OCI-LY7 (cell line): Measurements from ENCODE around the gene RNF11. TPM values are rescaled to one million over a fixed set of nuclear protein-coding genes. Genes with fewer than 3 reads are reported as not detected.

Experiments used
- BruUV-seq: library from RNA; stranded (reverse); fragments of 400-500 nt; replicated peaks from 2 replicates; lab custom pipeline; 2021; lab: Mats Ljungman, UMichigan
- CTCF ChIA-PET: fragments of 300-600 bp; sonication (Branson Sonifier 250); formaldehyde crosslinking; loops from one replicate; lab custom pipeline; 2022; ENCODE audit warnings: antibody characterized with exemption; ENCODE audit not compliant: unreplicated experiment; lab: Charles Lee
- POLR2A ChIA-PET: fragments of 300-600 bp; sonication (Branson Sonifier 250); formaldehyde crosslinking; loops from one replicate; lab custom pipeline; 2022; ENCODE audit warnings: antibody characterized with exemption; lab: Charles Lee
- DNase-seq: peaks from one replicate; pipeline ENCODE4 v3.0.0-alpha.2; 2015; ENCODE audit warnings: low spot score
- H2AFZ ChIP-seq: fragments of 200-600 bp; sonication (generic), shearing (Covaris generic); 2 replicates; pipeline ENCODE4 v1.6.1; 2014; ENCODE audit warnings: mild to moderate bottlenecking, antibody characterized with exemption, low read length, moderate library complexity
- H3K27ac ChIP-seq: fragments of 200-600 bp; sonication (generic); 2 replicates; pipeline ENCODE4 v1.5.1; 2014; ENCODE audit warnings: mixed run types, low read depth, mild to moderate bottlenecking, moderate library complexity, low read length, inconsistent platforms; ENCODE audit not compliant: poor library complexity, severe bottlenecking
- H3K36me3 ChIP-seq: fragments of 200-600 bp; sonication (generic); 2 replicates; pipeline ENCODE4 v1.6.1; 2014; ENCODE audit warnings: mild to moderate bottlenecking, antibody characterized with exemption, low read length, moderate library complexity, mixed read lengths; ENCODE audit not compliant: insufficient read depth
- H3K4me1 ChIP-seq: fragments of 200-600 bp; sonication (generic); 2 replicates; pipeline ENCODE4 v1.5.1; 2014; ENCODE audit warnings: mild to moderate bottlenecking, low read length; ENCODE audit not compliant: insufficient read depth, poor library complexity, severe bottlenecking
- H3K4me2 ChIP-seq: fragments of 200-600 bp; sonication (generic); 2 replicates; pipeline ENCODE4 v1.6.1; 2014; ENCODE audit warnings: mild to moderate bottlenecking, low read length
- H3K4me3 ChIP-seq: fragments of 200-600 bp; sonication (generic); 2 replicates; pipeline ENCODE4 v1.5.1; 2014; ENCODE audit warnings: mild to moderate bottlenecking, low read depth, low read length; ENCODE audit not compliant: poor library complexity, severe bottlenecking
- H3K79me2 ChIP-seq: fragments of 200-600 bp; sonication (generic); 2 replicates; pipeline ENCODE4 v1.6.1; 2016; ENCODE audit warnings: low read depth, mild to moderate bottlenecking, low read length, moderate library complexity, mixed read lengths; ENCODE audit not compliant: insufficient read depth
- H3K9me2 ChIP-seq: fragments of 200-600 bp; sonication (generic); 2 replicates; pipeline ENCODE4 v1.6.1; 2016; ENCODE audit warnings: mild to moderate bottlenecking, low read length, mixed read lengths; ENCODE audit not compliant: insufficient read depth
- H3K9me3 ChIP-seq: fragments of 200-600 bp; sonication (generic); 2 replicates; pipeline ENCODE4 v1.6.1; 2014; ENCODE audit warnings: mild to moderate bottlenecking, mixed run types, low read length, mixed read lengths
- H4K20me1 ChIP-seq: fragments of 200-600 bp; sonication (generic); 2 replicates; pipeline ENCODE4 v1.6.1; 2014; ENCODE audit warnings: mild to moderate bottlenecking, antibody characterized with exemption, low read length, moderate library complexity, mixed read lengths; ENCODE audit not compliant: insufficient read depth
- EZH2phosphoT487 ChIP-seq: fragments of 200-600 bp; sonication (generic); IDR thresholded peaks from 2 replicates; pipeline ENCODE4 v1.6.1; 2018; ENCODE audit warnings: low read depth, borderline replicate concordance, mild to moderate bottlenecking, mixed run types, antibody characterized with exemption, low read length, moderate library complexity, mixed read lengths
- intact Hi-C: fragments of 100-400 bp; cut with micrococcal nuclease; formaldehyde crosslinking; loops from one replicate; pipeline ENCODE4 v1.10.0; 2022; ENCODE audit not compliant: unreplicated experiment
- total RNA-seq, 2 experiments: library from RNA; depleted of rRNA in 1 of 2; stranded (reverse); fragments of >200 nt in 1 of 2; shearing (Covaris generic) in 1 of 2; gene quantifications; 2 replicates each; pipeline ENCODE4 v1.2.3, GENCODE V29; 2014 to 2022
- TF ChIP-seq, protein P1 (sequence below): fragments of 200-600 bp; sonication (generic); conservative IDR thresholded peaks from 2 replicates; pipeline ENCODE4 v1.5.1; 2014; ENCODE audit warnings: mild to moderate bottlenecking, antibody characterized with exemption, low read length, moderate library complexity, mixed read lengths

The RNF11 gene
- total RNA-seq, 2 experiments from 2014 or later, result 1.5 to 4.8 TPM

DNA sequence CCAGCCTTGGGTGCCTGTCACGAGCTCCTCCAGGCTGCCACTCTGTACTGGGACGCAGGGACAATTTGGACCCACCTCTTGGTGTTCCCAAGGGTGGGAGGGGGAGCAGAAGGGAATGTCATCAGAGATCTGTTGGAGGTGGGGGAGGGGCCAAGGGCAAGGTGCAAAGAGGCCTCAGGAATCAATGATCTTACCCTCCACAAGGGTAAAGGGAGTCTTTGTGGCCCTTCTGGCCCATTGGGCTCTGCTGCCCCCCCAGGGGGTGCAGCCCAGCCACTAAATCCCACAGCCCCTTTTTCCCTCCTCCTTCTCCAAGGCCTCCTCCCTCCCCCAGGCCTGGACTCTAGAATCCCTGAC lies 85.8 kb downstream of the RNF11 start:
- Histone ChIP-seq H4K20me1 (no peaks in the 10 kb centered on the region), H3K36me3 (no peaks in the 10 kb centered on the region), H3K4me3 (no peak overlapping the region), H3K27ac (no peak overlapping the region), H3K4me2 (no peak overlapping the region), H2AFZ (no peak overlapping the region), H3K9me3 (no peaks in the 10 kb centered on the region), H3K79me2 (no peaks in the 10 kb centered on the region), H3K9me2 (no peaks in the 10 kb centered on the region), H3K4me1 (no peaks in the 10 kb centered on the region)
- ChIA-PET CTCF (no interaction called here), POLR2A (no interaction called here)
- no TSS peak for BruUV-seq
- intact Hi-C loops, result no loop called here
- no peak for DNase-seq
- TF ChIP-seq EZH2phosphoT487, result no peak
- TF ChIP-seq, protein P1, sequence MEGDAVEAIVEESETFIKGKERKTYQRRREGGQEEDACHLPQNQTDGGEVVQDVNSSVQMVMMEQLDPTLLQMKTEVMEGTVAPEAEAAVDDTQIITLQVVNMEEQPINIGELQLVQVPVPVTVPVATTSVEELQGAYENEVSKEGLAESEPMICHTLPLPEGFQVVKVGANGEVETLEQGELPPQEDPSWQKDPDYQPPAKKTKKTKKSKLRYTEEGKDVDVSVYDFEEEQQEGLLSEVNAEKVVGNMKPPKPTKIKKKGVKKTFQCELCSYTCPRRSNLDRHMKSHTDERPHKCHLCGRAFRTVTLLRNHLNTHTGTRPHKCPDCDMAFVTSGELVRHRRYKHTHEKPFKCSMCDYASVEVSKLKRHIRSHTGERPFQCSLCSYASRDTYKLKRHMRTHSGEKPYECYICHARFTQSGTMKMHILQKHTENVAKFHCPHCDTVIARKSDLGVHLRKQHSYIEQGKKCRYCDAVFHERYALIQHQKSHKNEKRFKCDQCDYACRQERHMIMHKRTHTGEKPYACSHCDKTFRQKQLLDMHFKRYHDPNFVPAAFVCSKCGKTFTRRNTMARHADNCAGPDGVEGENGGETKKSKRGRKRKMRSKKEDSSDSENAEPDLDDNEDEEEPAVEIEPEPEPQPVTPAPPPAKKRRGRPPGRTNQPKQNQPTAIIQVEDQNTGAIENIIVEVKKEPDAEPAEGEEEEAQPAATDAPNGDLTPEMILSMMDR, result no peak

DNA sequence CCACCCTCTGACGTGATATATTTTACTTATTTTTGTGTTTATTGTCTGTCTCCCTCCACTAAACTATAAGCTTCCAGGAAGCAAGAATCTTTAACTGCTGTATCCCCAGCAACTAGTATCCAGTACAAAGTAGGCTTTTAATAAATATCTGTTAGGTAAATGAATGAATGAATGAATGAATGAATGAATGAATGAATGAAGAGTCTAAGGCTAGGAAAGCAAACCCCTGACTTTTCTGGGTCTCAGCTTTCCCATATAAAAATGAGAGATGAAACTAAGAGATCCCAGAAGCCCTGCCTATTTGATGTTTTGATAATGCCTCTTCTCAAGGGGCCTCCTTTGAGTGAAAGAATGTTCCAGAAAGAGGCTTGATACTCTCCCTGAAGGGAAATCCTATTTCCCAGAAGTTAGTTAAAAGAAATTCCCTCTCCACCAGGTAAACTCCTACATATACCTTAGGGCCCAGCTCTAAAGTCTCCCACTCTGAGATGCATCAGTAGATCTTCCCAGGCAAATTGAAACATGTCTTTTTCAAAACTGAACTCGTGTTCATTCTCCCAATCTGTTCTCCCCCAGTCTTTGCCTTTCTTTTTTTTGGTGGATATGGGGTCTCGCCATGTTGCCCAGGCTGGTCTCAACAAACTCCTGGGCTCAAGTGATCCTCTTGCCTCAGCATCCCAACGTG lies 86.5 kb downstream of the RNF11 start:
- no peak overlapping the region for H3K4me2 ChIP-seq
- ChIA-PET CTCF (no interaction called here), POLR2A (interaction anchor here (0.5 kb wide), 1 partner anchor 78 kb away, joined by 7 read pairs; no protein-coding TSS in a partner anchor)
- TF ChIP-seq, protein P1, result no peak
- TF ChIP-seq EZH2phosphoT487, result no peak
- BruUV-seq, result no TSS peak
- H2AFZ ChIP-seq, result no peak overlapping the region
- H3K27ac ChIP-seq, result no peak overlapping the region
- no peaks in the 10 kb centered on the region for H3K36me3 ChIP-seq
- intact Hi-C loops, result no loop called here
- no peak overlapping the region for H3K4me3 ChIP-seq
- DNase-seq, result no peak
- H3K4me1 ChIP-seq, result no peaks in the 10 kb centered on the region
- H3K9me2 ChIP-seq, result no peaks in the 10 kb centered on the region
- no peaks in the 10 kb centered on the region for H3K9me3 ChIP-seq
- no peaks in the 10 kb centered on the region for H4K20me1 ChIP-seq
- H3K79me2 ChIP-seq, result no peaks in the 10 kb centered on the region

Other genes starting within 250 kb of the RNF11 start
- not detected in 2 replicates for gene C1orf185, start 134.0 kb upstream of the RNF11 start, total RNA-seq (2014; rRNA removed; shearing (Covaris generic))
- gene C1orf185, start 134.0 kb upstream of the RNF11 start, total RNA-seq (2022), result not detected in 2 replicates
- not detected in 2 replicates for gene TTC39A, start 94.3 kb downstream of the RNF11 start, total RNA-seq (2014; rRNA removed; shearing (Covaris generic))
- not detected in 2 replicates for gene TTC39A, start 94.3 kb downstream of the RNF11 start, total RNA-seq (2022)